Ishikawa (cell line): ENCODE results near the gene FBLN1.

Source experiments
- CEBPB ChIP-seq: IDR thresholded peaks from 2 replicates; pipeline ENCODE4 v1.6.1; 2012
- CREB1 ChIP-seq: IDR thresholded peaks from 2 replicates; pipeline ENCODE4 v1.6.1; 2012; ENCODE audit warnings: low read depth
- EGR1 ChIP-seq: IDR thresholded peaks from 2 replicates; pipeline ENCODE4 v1.6.1; 2012
- EP300 ChIP-seq: IDR thresholded peaks from 2 replicates; pipeline ENCODE4 v1.6.1; 2012; ENCODE audit warnings: borderline replicate concordance
- FOXM1 ChIP-seq: IDR thresholded peaks from 2 replicates; pipeline ENCODE4 v1.6.1; 2012; ENCODE audit warnings: low read depth, borderline replicate concordance
- NFIC ChIP-seq: IDR thresholded peaks from 2 replicates; pipeline ENCODE4 v1.6.1; 2012
- RAD21 ChIP-seq: IDR thresholded peaks from 2 replicates; pipeline ENCODE4 v1.6.1; 2012; ENCODE audit warnings: low read depth
- TAF1 ChIP-seq: IDR thresholded peaks from 2 replicates; pipeline ENCODE4 v1.6.1; 2012; ENCODE audit warnings: low read depth, mild to moderate bottlenecking
- TCF12 ChIP-seq: IDR thresholded peaks from 2 replicates; pipeline ENCODE4 v1.6.1; 2012; ENCODE audit warnings: low read depth
- TEAD4 ChIP-seq: IDR thresholded peaks from 2 replicates; pipeline ENCODE4 v1.6.1; 2012
- YY1 ChIP-seq: IDR thresholded peaks from 2 replicates; pipeline ENCODE4 v1.6.1; 2012; ENCODE audit warnings: low read depth
- ZBTB7A ChIP-seq: IDR thresholded peaks from 2 replicates; pipeline ENCODE4 v1.6.1; 2012; ENCODE audit warnings: low read depth
- TF ChIP-seq, protein P1 (sequence below): IDR thresholded peaks from 2 replicates; pipeline ENCODE4 v1.6.1; 2012; ENCODE audit warnings: low read depth, mild to moderate bottlenecking
- TF ChIP-seq, protein P2 (sequence below): IDR thresholded peaks from 2 replicates; pipeline ENCODE4 v1.6.1; 2012
- TF ChIP-seq, protein P3 (sequence below): IDR thresholded peaks from 2 replicates; pipeline ENCODE4 v1.6.1; 2012

FBLN1 gene

DNA sequence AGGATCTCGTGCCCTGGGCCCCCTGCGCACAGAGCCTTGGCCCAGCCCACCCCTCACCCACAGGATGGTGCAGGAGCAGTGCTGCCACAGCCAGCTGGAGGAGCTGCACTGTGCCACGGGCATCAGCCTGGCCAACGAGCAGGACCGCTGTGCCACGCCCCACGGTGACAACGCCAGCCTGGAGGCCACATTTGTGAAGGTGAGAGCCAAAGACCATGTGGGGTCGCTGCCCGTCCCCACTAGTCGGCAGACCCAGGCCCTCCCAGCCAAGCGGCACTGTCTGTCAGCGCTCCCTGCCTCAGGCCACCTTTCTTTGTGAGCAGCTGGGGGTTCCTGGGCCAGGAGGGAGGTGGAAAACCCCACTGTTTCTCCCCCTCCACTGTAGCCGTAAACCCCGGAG lies 22.8 kb downstream of the FBLN1 start:
- TF ChIP-seq RAD21 (no peak), NFIC (no peak), CEBPB (no peak)

DNA sequence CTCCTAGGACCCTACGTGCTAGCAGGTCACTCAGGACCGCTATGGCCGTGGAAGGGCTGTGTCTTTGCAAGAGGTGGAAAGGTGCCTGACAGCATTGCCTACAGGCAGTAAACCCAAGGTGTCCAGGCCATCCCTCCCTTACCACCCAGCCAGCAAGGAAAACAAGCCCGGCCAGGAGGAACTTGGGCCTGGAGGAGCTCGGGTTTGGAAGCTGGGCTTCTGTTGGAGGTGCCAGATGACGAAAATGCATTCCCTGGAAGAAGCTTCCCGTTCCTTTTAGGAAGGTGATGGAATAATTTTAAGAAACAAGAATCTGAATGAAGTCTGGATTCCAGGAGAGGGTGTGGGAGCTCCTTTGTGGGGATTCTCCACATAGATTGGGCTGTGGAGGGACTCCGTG lies 23.6 kb downstream of the FBLN1 start:
- TF ChIP-seq RAD21, result no peak

DNA sequence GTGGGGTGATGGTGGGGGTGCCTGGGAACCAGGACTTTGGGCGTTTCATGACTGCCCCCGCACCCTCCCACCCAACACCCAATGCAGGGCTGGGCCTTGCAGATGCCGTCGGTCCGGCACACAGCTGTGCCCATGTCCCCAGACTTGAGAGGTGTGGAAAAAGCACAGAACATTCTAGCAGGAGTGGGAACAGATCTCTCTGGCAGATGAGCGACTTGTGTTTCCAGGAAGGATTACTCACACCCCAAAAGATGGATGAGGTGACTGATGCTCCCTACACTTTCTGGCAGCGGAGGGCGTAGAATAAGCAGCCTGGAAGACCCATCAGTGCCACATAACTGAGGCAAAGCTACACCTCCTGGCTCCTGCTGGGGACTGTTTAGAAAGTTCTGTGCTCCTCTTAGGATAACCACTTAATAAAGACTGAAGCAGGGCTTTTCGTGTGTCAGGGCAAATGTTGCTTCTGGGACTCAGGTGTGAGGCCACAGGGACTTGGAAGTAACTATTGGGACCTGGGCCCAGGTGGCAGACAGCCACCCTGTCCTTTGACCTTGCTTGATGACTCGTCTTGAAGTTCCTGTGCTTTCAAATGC lies 24.2 kb downstream of the FBLN1 start:
- TF ChIP-seq EP300 (no peak), YY1 (no peak), ZBTB7A (no peak), NFIC (no peak), RAD21 (no peak), TEAD4 (no peak), FOXM1 (no peak), CREB1 (no peak), CEBPB (no peak), TCF12 (no peak), EGR1 (no peak), TAF1 (no peak)
- TF ChIP-seq, protein P1, sequence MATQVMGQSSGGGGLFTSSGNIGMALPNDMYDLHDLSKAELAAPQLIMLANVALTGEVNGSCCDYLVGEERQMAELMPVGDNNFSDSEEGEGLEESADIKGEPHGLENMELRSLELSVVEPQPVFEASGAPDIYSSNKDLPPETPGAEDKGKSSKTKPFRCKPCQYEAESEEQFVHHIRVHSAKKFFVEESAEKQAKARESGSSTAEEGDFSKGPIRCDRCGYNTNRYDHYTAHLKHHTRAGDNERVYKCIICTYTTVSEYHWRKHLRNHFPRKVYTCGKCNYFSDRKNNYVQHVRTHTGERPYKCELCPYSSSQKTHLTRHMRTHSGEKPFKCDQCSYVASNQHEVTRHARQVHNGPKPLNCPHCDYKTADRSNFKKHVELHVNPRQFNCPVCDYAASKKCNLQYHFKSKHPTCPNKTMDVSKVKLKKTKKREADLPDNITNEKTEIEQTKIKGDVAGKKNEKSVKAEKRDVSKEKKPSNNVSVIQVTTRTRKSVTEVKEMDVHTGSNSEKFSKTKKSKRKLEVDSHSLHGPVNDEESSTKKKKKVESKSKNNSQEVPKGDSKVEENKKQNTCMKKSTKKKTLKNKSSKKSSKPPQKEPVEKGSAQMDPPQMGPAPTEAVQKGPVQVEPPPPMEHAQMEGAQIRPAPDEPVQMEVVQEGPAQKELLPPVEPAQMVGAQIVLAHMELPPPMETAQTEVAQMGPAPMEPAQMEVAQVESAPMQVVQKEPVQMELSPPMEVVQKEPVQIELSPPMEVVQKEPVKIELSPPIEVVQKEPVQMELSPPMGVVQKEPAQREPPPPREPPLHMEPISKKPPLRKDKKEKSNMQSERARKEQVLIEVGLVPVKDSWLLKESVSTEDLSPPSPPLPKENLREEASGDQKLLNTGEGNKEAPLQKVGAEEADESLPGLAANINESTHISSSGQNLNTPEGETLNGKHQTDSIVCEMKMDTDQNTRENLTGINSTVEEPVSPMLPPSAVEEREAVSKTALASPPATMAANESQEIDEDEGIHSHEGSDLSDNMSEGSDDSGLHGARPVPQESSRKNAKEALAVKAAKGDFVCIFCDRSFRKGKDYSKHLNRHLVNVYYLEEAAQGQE, result no peak
- TF ChIP-seq, protein P2, sequence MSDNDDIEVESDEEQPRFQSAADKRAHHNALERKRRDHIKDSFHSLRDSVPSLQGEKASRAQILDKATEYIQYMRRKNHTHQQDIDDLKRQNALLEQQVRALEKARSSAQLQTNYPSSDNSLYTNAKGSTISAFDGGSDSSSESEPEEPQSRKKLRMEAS, result no peak
- TF ChIP-seq, protein P3, sequence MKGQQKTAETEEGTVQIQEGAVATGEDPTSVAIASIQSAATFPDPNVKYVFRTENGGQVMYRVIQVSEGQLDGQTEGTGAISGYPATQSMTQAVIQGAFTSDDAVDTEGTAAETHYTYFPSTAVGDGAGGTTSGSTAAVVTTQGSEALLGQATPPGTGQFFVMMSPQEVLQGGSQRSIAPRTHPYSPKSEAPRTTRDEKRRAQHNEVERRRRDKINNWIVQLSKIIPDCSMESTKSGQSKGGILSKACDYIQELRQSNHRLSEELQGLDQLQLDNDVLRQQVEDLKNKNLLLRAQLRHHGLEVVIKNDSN, result no peak

DNA sequence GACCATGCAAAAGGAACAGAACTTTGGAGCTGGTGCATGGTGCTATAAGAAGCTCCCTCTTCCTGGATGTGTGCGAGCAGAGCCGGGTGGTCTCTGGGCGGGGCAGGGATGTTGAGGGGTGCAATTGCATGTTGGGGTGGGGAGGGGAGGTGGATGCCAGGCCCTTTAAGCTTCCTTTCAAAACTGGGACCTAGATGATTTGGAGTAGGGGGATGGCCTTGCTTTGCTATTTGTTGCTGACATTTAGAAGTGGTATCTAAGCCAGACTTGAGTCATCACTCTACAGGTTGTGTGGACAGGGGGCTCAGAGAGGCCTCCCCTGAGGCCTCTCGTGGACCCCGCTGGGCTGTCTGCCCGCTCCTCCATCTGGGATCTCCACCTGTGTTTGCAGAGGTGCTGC lies 24.8 kb downstream of the FBLN1 start:
- TF ChIP-seq, protein P3, result no peak
- no peak for TF ChIP-seq CREB1
- TF ChIP-seq ZBTB7A, result no peak
- TF ChIP-seq, protein P1, result no peak
- no peak for TF ChIP-seq TCF12
- no peak for TF ChIP-seq FOXM1
- TF ChIP-seq TAF1, result no peak
- TF ChIP-seq TEAD4, result no peak
- TF ChIP-seq, protein P2, result no peak
- no peak for TF ChIP-seq EGR1

DNA sequence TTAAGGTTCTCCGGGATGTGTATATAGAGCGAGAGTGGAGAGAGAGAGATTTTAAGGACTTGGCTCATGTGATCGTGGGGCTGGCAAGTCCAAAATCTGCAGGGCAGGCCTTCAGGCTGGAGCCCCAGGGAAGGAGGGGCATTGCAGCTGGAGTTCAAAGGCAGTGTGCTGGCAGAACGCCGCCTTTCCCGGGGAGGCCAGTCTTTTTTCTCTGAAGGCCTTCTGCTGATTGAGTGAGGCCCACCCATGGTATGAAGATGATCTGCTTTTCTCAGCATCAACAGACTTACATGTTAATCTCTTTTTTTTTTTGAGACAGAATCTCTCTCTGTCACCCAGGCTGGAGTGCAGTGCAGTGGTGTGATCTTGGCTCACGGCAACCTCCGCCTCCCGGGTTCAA lies 25.4 kb downstream of the FBLN1 start:
- TF ChIP-seq TCF12 (no peak), TAF1 (no peak), TEAD4 (no peak), ZBTB7A (no peak), RAD21 (no peak), FOXM1 (no peak), EGR1 (no peak), NFIC (no peak), CEBPB (no peak), YY1 (no peak), EP300 (no peak), CREB1 (no peak)
- TF ChIP-seq, protein P1, result no peak
- TF ChIP-seq, protein P3, result no peak
- TF ChIP-seq, protein P2, result no peak
